Thoracic aorta (tissue), 2 donors: ENCODE results near the gene ZNF879. TPM values are rescaled to one million over a fixed set of nuclear protein-coding genes. Genes with fewer than 3 reads are reported as not detected.
A peak's percentile ranks its signal among the peaks of the same experiment; 100 is the strongest.

Source experiments
- ATAC-seq: fragments of 150-250 bp; one replicate; pipeline ENCODE4 v1.8.0; 2017; ENCODE audit warnings: low read depth; ENCODE audit not compliant: insufficient number of reproducible peaks, low FRiP score
- DNase-seq: peaks from one replicate; pipeline ENCODE4 v3.0.0-alpha.2; 2020; ENCODE audit warnings: low spot score
- H3K27ac ChIP-seq, 2 donors: fragments of 200-600 bp; sonication (generic); 1 replicate in 1 of 2; 2 replicates in 1 of 2; pipeline ENCODE4 v1.5.1; 2016; ENCODE audit warnings: mild to moderate bottlenecking in 2 of 2, moderate library complexity in 2 of 2
- H3K27me3 ChIP-seq: fragments of 200-600 bp; sonication (generic); replicated peaks from 2 replicates; pipeline ENCODE4 v1.6.0; 2016; ENCODE audit warnings: mild to moderate bottlenecking; ENCODE audit not compliant: insufficient read depth
- H3K36me3 ChIP-seq: fragments of 200-600 bp; sonication (generic); one replicate; pipeline ENCODE4 v1.5.1; 2016
- H3K4me1 ChIP-seq, 2 donors: fragments of 200-600 bp; sonication (generic); 1 replicate in 1 of 2; 2 replicates in 1 of 2; pipeline versions ENCODE4 v1.5.1 to v1.6.0; 2016; ENCODE audit warnings: low read depth in 2 of 2, mild to moderate bottlenecking in 1 of 2; ENCODE audit not compliant: control insufficient read depth in 1 of 2
- H3K4me3 ChIP-seq: fragments of 200-600 bp; sonication (generic); 2 replicates; pipeline ENCODE4 v1.5.1; 2016; ENCODE audit warnings: mild to moderate bottlenecking
- H3K9me3 ChIP-seq: fragments of 200-600 bp; sonication (generic); 2 replicates; pipeline ENCODE4 v1.5.1; 2016
- total RNA-seq, 2 donors: library from RNA; depleted of rRNA; stranded (reverse); fragments of >200 nt; gene quantifications; one replicate each; pipeline versions ENCODE4 v1.1.0 to v1.2.3, GENCODE V29; 2016
- TF ChIP-seq, protein P1 (sequence below): fragments of 200-600 bp; sonication (generic); IDR thresholded peaks from one replicate; pipeline ENCODE4 v1.5.1; 2019; ENCODE audit warnings: antibody characterized with exemption

The ZNF879 gene
- total RNA-seq, 2 donors from 2014 or later, result 2.6 to 6.3 TPM

DNA sequence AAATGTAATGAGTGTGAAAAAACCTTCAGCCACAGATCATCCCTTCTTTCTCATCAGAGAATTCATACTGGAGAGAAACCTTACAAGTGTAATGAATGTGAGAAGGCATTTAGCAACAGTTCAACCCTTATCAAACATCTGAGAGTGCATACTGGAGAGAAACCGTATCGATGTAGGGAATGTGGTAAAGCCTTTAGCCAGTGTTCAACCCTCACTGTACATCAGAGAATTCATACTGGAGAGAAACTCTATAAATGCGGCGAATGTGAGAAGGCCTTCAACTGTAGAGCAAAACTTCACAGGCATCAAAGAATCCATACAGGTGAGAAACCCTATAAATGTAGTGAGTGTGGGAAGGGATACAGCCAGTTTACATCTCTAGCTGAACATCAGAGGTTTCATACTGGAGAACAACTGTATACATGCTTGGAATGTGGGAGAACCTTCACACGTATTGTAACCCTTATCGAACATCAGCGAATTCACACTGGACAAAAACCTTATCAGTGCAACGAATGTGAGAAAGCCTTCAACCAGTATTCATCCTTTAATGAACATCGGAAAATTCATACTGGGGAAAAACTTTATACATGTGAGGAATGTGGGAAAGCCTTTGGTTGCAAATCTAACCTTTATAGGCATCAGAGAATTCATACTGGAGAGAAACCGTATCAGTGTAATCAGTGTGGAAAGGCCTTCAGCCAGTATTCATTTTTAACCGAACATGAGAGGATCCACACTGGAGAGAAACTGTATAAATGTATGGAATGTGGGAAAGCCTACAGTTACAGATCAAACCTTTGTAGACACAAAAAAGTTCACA lies 55.8 kb downstream of the ZNF879 start:
- no peaks in the 10 kb centered on the region for H3K27me3 ChIP-seq
- peaks cover 59% of the 10 kb centered on the region for H3K36me3 ChIP-seq
- DNase-seq (no peak), ATAC-seq (no peak)
- H3K27ac ChIP-seq, result no peak overlapping the region
- peak overlapping the region; percentile 43 for H3K4me3 ChIP-seq
- TF ChIP-seq, protein P1, sequence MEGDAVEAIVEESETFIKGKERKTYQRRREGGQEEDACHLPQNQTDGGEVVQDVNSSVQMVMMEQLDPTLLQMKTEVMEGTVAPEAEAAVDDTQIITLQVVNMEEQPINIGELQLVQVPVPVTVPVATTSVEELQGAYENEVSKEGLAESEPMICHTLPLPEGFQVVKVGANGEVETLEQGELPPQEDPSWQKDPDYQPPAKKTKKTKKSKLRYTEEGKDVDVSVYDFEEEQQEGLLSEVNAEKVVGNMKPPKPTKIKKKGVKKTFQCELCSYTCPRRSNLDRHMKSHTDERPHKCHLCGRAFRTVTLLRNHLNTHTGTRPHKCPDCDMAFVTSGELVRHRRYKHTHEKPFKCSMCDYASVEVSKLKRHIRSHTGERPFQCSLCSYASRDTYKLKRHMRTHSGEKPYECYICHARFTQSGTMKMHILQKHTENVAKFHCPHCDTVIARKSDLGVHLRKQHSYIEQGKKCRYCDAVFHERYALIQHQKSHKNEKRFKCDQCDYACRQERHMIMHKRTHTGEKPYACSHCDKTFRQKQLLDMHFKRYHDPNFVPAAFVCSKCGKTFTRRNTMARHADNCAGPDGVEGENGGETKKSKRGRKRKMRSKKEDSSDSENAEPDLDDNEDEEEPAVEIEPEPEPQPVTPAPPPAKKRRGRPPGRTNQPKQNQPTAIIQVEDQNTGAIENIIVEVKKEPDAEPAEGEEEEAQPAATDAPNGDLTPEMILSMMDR, result no peak
- H3K9me3 ChIP-seq, result peaks cover 100% of the 10 kb centered on the region
- no peaks in the 10 kb centered on the region for H3K4me1 ChIP-seq

DNA sequence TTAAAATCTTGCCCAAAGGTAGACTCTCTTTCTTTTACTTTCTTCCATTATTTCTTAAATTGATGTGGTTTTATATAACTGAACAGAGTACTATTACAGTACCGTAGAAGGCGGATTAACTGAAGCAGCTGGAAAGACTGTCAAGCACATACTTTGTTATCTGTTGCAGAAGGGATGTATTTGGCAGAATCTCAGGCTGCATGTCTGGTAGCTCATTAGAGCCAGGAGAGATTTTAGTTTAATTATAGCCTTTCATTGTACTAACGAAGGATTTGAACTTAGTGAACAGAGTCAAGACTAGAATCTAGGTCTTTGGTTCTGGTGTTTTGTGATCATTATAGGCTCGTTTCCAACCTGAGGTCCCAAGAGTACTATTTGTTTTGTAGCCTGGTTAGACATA lies 57.1 kb downstream of the ZNF879 start:
- Histone ChIP-seq H3K4me3 (no peak overlapping the region), H3K36me3 (peaks cover 50% of the 10 kb centered on the region), H3K27ac (no peak overlapping the region), H3K4me1 (no peaks in the 10 kb centered on the region), H3K27me3 (no peaks in the 10 kb centered on the region), H3K9me3 (peaks cover 100% of the 10 kb centered on the region)
- ATAC-seq (no peak), DNase-seq (no peak)
- TF ChIP-seq, protein P1, result no peak

Other genes starting within 250 kb of the ZNF879 start
- 10 to 100 TPM in 1 of 2 donors, 1 to 10 TPM in 1; 9.1 to 26.9 TPM for gene ZNF354B, start 163.9 kb upstream of the ZNF879 start, total RNA-seq
- 1 to 10 TPM; 1.1 to 2.2 TPM for gene ZFP2, start 127.9 kb upstream of the ZNF879 start, total RNA-seq
- 1 to 10 TPM; 2.2 to 8.2 TPM for gene ZNF454, start 82.6 kb upstream of the ZNF879 start, total RNA-seq
- gene GRM6, start 28.5 kb upstream of the ZNF879 start, total RNA-seq, result not detected
- gene ZNF354C, start 36.6 kb downstream of the ZNF879 start, total RNA-seq, result 1 to 10 TPM; 3.9 to 8.8 TPM